Measurements from ENCODE around the gene EML5.

DNA sequence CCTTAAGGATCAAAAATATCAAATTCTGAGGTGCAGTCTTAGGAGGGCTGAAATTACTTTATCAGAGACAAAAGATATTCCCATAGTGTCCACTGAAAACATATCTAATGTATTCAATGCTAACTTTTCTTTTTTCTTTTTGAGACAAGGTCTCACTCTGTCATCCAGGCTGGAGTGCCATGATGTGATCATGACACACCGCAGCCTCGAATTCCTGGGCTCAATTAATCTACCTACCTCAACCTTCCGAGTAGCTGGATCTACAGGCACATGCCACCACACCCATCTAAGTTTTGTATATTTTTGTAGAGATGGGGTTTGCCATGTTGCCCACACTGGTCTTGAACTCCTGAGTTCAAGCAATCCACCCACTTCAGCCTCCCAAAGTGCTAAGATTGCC, 161.7 kb downstream of the EML5 start:
- TF ChIP-seq POLR2A (IDR thresholded peaks at IDR 0.05; ENCODE audit: low read depth, low read length) (no peak), FOS (IDR thresholded peaks at IDR 0.05; ENCODE audit: borderline replicate concordance, insufficient read depth, low read length) (no peak), JUN (IDR thresholded peaks at IDR 0.05; ENCODE audit: borderline replicate concordance, insufficient read depth, insufficient read length, low read depth) (no peak), MAX (IDR thresholded peaks at IDR 0.05; ENCODE audit: insufficient read depth, insufficient read length) (no peak), GATA2 (IDR thresholded peaks at IDR 0.05; ENCODE audit: insufficient read depth, insufficient read length, low read depth, low read length) (no peak), POLR2AphosphoS5 (IDR thresholded peaks at IDR 0.05; ENCODE audit: insufficient read depth, low read depth, low read length) (no peak), EZH2 (IDR thresholded peaks at IDR 0.05; ENCODE audit: borderline replicate concordance, low read depth, low read length, severe bottlenecking) (no peak), MYC (IDR thresholded peaks at IDR 0.05; ENCODE audit: low read depth, low read length) (no peak)
- TF ChIP-seq, protein P1, sequence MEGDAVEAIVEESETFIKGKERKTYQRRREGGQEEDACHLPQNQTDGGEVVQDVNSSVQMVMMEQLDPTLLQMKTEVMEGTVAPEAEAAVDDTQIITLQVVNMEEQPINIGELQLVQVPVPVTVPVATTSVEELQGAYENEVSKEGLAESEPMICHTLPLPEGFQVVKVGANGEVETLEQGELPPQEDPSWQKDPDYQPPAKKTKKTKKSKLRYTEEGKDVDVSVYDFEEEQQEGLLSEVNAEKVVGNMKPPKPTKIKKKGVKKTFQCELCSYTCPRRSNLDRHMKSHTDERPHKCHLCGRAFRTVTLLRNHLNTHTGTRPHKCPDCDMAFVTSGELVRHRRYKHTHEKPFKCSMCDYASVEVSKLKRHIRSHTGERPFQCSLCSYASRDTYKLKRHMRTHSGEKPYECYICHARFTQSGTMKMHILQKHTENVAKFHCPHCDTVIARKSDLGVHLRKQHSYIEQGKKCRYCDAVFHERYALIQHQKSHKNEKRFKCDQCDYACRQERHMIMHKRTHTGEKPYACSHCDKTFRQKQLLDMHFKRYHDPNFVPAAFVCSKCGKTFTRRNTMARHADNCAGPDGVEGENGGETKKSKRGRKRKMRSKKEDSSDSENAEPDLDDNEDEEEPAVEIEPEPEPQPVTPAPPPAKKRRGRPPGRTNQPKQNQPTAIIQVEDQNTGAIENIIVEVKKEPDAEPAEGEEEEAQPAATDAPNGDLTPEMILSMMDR (IDR thresholded peaks at IDR 0.05; ENCODE audit: extremely low read depth in 1 of 2, insufficient read depth in 1 of 2, low read depth in 1 of 2, low read length in 2 of 2), result no peak

All from endothelial cell of umbilical vein (primary cell).